D721Med (cell line): Measurements from ENCODE around the gene LILRA2.
"Not testable (repeated sequence)": the region's sequence is repeated elsewhere in the genome, so short reads cannot be mapped to it uniquely, and the experiment has no call there.

Source experiments
- DNase-seq: peaks from one replicate; pipeline ENCODE4 v3.0.0; 2011; ENCODE audit warnings: low spot score; ENCODE audit not compliant: insufficient read length
- FAIRE-seq: peaks from 2 replicates; lab custom pipeline; 2011; peaks lifted over from hg19 to GRCh38; lab: Jason Lieb, UNC
- CTCF ChIP-seq: IDR thresholded peaks from 2 replicates; pipeline ENCODE4 v1.5.1; 2012; ENCODE audit warnings: mild to moderate bottlenecking, control low read depth; ENCODE audit not compliant: insufficient read depth; ENCODE audit errors: missing control alignments

Gene LILRA2

DNA sequence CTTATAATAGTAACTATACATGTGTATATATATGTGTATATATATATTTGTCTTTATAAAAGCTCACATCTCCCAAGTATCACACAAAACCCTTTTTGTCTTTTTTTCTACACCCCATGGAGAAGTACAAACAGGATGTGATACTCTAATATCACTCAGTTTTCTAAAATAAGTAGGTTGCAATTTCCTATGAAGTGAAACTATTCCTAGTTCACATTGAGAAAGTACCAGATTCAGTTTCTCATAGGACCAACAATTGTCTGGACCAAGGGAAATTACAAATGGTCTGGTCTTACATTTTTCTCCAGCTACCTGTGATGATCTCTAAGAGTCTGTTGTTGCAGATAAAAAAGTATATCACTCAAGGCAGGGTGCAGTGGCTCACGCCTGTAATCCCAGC lies 38.8 kb downstream of the LILRA2 start:
- no peak for DNase-seq
- TF ChIP-seq CTCF, result no peak
- FAIRE-seq, result no peak

DNA sequence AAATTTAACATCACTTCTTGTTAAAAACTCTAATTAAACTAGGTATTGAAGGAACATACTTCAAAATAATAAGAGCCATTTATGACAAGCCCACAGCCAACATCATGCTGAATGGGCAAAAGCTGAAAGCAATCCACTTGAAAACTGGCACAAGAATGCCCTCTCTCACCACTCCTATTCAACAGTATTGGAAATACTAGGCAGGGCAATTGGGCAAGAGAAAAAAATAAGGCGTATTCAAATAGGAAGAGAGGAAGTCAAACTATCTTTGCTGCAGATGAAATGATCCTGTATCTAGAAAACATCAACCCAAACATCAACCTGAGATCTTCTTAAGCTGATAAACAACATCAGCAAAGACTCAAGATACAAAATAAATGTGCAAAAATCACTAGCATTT lies 41.1 kb downstream of the LILRA2 start:
- DNase-seq (no peak), FAIRE-seq (no peak)
- TF ChIP-seq CTCF, result no peak

- FAIRE-seq (no peak), DNase-seq (no peak)
- no peak for TF ChIP-seq CTCF
Observed at GRCh38 chr19:54616057-54616456, 42.5 kb downstream of the LILRA2 start.

- DNase-seq (no peak), FAIRE-seq (no peak)
- no peak for TF ChIP-seq CTCF
Observed at GRCh38 chr19:54616821-54617560, 43.4 kb downstream of the LILRA2 start.

DNA sequence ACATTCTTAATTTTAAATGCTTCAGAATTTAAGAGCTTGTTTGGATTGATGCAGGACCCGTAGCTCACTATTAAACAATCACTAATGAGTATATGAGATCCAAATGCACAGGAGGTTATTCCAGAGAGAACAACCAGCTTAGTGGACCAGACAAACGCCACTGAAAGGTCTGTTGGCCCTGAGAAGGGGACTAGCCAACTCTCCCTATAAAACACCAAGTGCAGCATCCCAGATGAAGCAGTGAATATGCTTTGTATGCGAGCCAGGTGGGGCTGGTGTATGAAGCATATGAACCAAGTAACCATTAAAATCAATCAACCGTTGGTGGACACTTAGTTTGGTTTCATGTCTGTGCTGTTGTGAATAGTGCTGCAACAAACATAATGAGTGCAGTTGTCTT lies 46.9 kb downstream of the LILRA2 start:
- TF ChIP-seq CTCF, result no peak
- DNase-seq (no peak), FAIRE-seq (no peak)

- FAIRE-seq (no peak), DNase-seq (no peak)
- TF ChIP-seq CTCF, result no peak
Observed at GRCh38 chr19:54622431-54622830, 48.8 kb downstream of the LILRA2 start.

- FAIRE-seq, DNase-seq: not testable (repeated sequence)
Observed at GRCh38 chr19:54624234-54624633, 50.6 kb downstream of the LILRA2 start.

DNA sequence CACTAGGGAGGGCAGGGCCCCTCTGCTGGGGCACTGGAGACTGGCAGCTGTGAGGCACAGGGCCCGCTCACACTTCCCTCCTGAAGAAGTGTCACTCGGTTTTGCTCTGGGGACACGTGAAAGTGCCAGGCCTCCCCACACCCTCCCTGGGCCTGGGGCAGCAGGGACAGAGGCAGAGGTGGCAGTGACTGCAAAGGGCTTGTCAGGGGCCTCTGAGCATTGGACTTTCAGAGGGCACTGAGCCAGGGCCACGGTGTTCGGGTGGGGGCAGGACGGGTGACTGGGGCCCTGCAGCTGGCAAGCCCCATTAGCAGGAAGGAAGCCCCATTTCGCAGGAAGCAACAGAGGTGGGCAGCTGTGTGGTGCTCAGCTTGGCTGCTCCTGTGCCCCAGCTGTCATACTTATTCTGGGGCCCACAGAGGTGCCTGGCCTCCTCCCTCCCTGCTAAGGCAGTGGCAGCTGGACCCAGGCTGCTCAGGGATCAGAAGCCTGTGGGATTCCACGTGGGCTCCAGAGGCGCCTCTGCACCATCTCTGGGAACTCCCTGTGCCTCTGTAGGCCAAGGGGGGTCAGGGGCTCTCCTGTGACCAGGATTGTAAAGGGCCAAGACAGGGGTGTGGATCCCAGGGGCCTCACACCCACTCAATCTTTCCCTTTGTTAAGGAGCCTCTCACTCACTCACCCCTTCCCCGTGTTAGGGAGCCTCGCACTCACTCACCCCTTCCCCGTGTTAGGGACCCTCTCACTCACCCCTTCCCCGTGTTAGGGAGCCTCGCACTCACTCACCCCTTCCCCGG lies 51.5 kb downstream of the LILRA2 start:
- not testable (repeated sequence) for FAIRE-seq, DNase-seq
